Articular chondrocyte of knee joint (primary cell): ENCODE results near the gene AKR1C3. TPM values are rescaled to one million over a fixed set of nuclear protein-coding genes. Genes with fewer than 3 reads are reported as not detected.

Experiments used
- small RNA-seq: library from RNA; depleted of rRNA; stranded (forward); fragments of <200 nt; gene quantifications from one replicate; pipeline ENCODE3, GENCODE V24; 2012
- total RNA-seq: library from RNA; depleted of rRNA; stranded (reverse); fragments of >200 nt; gene quantifications from 2 replicates; pipeline ENCODE4 v1.2.3, GENCODE V29; 2012

Gene AKR1C3
- total RNA-seq, result 107 and 148 TPM in 2 replicates

DNA sequence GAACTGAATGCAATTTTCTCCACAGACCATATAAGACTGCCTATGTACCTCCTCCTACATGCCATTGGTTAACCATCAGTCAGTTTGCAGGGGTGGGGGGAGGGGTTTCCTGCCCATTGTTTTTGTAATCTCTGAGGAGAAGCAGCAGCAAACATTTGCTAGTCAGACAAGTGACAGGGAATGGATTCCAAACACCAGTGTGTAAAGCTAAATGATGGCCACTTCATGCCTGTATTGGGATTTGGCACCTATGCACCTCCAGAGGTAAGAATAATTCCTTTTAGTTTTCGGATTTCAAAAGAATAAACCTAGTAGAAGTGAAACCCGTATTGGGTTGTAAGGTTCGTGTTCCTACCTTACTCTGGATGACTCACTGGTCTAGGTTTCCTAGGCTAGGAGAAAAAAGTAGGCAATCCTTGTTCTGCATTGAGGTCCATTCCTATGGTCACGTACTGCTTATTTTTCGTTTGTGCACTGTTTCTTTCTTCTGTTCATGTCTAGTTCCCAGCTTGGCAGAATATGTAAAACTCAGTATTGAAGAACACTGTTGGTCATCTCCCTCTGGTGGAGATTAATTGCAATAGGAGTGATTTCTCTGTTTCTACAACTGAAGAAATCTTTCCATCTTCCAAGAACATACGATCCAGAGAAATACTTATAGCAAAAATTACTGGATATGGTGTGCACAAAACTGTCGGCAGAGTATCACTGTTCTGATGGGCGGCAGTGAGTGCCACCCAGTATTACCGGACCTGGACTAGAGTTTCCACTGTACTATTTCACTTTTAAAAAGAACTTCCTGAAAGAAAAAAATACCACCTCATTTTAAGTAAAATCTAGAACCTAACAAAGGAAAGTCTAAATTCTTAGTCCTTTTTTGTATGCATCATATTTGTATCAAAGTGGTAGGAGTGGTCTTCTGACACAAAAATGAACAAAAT, at the start of gene AKR1C3:
Gene AKR1C3, plus strand, starts transcription at position 150 of the 941 bp plus-strand sequence. Its CDS starts 31 bp downstream, at position 181.

Small RNA genes lying within 50 kb of the gene (small RNA-seq; reads per million reads assigned to genes)
- gene RF00096, result not detected

Other genes with a start within 250 kb of the AKR1C3 start
- gene AKR1C1, start 131.0 kb upstream of the AKR1C3 start, total RNA-seq, result 196 and 264 TPM in 2 replicates
- 139 and 215 TPM in 2 replicates for gene AKR1C2, start 90.6 kb upstream of the AKR1C3 start, total RNA-seq
- gene AKR1C8, start 90.7 kb downstream of the AKR1C3 start, total RNA-seq, result 0.22 TPM in 1 of 2 replicates, not detected in the other
- not detected in 2 replicates for gene AKR1C4, start 102.4 kb downstream of the AKR1C3 start, total RNA-seq